ENCODE results near the gene DPYSL4.
A peak's percentile ranks its signal among the peaks of the same experiment; 100 is the strongest.

DPYSL4 gene

GRCh38 chr10:132196178-132197113 lies 9.7 kb downstream of the DPYSL4 start:
- DNase-seq (ENCODE audit: low spot score) = no peak

DNA sequence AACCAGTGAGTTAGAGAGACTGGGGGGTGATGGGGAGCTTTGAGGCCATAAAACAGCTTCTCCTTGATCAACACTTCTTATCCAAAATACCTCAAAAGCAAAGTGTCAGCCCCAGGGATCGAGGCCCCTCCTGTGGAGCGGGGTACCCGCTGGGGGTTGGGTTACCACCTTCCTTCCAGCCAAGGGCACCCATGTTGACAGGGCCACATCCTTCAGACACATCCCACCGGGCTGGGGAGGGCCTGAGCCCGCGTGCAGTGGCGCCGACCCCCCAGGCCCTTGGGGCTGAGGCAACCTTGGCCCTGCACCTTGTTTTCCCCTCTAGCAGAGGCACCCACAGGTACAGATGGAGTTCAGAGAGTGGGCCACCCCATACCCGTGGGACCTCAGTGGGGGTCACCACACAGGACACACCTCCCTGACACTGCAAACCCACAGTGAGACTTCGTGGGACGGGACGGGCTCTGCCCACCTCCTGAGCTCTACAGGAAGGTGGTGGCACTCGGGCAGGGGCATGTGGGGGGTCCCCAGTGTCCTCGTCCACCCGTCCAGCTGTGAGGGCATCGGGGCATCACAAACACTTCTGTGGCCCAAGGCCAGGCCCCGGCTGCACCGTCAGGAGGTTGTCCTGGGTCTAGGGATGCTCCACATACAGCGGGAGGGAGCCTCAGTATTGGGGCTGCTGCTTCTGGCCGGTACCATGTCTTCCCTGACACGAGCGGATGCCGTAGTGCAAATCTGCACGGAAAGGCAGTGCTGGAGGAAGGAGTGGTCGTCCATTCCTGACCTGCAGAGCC lies 10.7 kb downstream of the DPYSL4 start:
- no peak for DNase-seq (ENCODE audit: low spot score)

DNA sequence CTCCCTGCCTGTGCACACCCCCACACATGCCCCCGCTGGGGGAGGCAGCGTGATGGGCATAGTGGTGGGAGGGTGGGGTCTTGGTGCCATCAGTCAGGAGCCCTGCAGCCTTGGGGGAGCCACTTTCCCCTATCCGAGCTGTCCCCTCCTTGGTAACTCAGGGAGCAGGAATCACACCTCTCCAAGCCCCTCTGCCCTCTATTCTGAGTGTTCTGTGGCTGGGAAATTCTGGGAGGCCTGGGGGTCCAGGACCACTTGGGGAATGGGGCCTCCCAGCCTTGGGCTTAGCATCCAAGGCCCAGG lies 11.3 kb downstream of the DPYSL4 start:
- DNase-seq (ENCODE audit: low spot score) = no peak

GRCh38 chr10:132198381-132199181 lies 11.8 kb downstream of the DPYSL4 start:
- no peak for DNase-seq (ENCODE audit: low spot score)

GRCh38 chr10:132199268-132199853 lies 12.6 kb downstream of the DPYSL4 start:
- DNase-seq (ENCODE audit: low spot score) = no peak

DNA sequence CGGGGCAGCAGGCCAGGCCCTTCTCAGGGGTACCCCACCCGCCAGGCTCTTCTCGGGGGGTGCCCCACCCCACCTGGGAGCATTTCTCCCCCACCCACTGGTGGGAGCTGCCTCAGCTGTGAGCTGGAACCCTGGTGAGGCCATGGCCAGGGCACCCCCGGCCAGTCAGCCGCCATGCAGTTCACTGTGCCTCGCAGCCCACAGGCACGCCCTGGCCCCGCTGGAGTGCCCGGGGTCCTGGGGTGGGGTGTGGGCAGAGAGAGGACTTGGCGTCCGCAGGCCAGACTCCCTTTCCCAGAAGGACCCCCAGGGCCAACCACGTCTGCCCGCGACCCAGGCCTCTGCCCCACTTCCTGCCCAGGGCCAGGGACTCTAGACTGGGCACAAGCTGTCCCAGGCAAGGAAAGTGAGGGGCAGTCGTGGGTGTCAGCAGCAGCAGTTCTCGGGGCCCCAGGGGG lies 13.1 kb downstream of the DPYSL4 start:
- no peak for DNase-seq (ENCODE audit: low spot score)

DNA sequence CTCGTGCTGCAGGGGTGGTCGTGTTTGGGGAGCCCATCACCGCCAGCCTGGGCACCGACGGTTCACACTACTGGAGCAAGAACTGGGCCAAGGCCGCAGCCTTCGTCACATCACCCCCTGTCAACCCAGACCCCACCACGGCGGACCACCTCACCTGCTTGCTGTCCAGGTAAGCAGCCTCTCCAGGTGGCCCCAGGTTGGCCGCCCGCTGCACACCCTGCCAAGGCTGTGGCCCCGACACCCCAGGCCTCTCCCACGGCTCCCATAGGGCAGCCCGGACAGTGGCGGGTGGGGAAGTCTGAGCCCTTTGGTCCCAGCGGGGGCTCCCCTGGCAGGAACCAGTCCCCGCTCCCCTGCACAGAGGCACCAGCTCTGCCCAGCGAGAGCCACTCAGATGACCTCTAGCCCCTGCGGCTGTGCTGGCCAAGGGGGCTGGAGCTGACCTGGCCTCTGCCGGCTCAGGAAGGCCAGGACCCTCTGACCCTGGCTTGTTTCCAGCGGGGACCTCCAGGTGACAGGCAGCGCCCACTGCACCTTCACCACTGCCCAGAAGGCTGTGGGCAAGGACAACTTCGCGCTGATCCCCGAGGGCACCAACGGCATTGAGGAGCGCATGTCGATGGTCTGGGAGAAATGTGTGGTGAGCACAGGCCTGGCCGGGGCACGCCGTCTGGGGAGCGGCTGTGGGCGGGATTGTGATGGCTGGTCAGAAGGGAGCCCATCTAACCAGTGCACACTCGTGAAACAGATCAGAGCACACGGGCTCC lies 13.8 kb downstream of the DPYSL4 start:
- DNase-seq (ENCODE audit: low spot score) = no peak

DNA sequence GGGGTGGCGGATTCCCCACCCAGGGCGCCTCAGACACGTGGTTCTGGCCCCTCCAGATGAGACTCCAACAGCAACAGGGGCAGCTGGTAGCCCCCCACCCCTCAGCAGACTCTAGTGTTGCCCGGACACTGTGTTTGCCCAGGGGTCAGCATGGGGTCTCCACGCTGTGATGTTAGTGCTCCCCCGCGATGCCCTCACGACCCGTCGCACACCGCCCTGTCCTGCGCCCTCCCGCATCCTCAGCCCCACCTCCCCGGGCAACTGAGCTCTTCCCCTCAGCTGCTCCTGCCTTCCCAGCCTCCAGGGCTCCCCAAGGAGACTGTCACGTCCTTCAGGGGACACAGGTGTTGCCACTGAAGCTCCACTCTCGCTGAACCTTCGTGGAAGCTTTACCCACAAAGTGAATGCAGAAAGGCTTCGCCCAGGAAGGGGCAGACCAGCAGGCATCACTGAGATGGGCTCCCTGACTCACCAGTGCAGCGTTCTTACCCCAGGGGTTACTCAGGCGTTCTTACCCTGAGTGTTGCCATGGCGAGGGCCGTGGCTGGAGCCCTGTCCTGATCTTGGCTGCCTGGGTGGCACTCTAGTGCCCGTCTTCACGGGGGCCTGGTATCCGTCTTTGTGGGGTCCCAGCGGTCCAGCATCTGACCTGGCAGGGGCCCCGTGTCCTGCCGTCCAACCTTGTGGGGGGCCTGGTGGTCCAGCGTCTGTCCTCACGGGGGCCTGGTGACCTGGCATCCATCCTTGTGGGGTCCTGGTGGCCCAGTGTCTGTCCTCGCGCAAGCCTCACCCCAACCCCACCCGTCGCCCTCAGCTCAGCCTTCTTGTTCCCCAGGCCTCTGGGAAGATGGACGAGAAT lies 14.6 kb downstream of the DPYSL4 start:
- no peak for DNase-seq (ENCODE audit: low spot score)

GRCh38 chr10:132202070-132202970 lies 15.6 kb downstream of the DPYSL4 start:
- no peak for DNase-seq (ENCODE audit: low spot score)

GRCh38 chr10:132203256-132204077 lies 16.7 kb downstream of the DPYSL4 start:
- DNase-seq (ENCODE audit: low spot score) = no peak

DNA sequence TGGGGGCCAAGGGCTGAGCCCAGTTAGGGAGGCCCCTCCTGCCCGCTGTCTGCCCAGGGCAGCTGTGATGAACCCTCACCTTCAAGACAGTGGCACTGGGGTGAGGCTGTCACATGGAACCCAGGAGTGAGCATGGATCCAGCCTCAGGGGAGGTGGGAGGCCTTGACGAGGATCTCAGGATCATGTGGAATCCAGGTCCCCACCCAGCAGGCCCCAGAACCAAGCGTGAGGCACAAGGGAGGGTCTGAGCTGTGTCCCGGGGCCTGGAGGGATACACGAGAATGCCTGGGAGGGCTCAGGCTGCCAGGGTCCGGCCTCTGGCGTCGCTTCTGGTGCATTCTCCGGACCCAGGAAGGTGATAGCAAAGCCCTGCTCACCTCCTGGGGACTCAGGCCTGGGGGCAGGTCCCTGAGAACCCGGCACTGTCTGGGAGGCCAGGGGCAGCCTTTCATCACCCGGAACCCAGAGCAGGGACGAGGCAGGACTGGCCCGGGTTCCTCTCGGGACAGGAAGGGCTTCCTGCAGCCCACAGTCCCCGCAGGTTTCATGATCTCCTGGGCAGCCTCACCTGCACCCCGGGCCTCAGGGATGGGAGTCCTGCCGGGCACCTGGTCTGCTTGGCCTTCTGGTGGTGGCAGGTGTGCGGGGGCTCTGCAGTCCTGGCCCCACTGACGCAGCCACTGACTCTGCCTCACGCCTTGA lies 17.5 kb downstream of the DPYSL4 start:
- DNase-seq (ENCODE audit: low spot score) = peak; percentile 12

DNA sequence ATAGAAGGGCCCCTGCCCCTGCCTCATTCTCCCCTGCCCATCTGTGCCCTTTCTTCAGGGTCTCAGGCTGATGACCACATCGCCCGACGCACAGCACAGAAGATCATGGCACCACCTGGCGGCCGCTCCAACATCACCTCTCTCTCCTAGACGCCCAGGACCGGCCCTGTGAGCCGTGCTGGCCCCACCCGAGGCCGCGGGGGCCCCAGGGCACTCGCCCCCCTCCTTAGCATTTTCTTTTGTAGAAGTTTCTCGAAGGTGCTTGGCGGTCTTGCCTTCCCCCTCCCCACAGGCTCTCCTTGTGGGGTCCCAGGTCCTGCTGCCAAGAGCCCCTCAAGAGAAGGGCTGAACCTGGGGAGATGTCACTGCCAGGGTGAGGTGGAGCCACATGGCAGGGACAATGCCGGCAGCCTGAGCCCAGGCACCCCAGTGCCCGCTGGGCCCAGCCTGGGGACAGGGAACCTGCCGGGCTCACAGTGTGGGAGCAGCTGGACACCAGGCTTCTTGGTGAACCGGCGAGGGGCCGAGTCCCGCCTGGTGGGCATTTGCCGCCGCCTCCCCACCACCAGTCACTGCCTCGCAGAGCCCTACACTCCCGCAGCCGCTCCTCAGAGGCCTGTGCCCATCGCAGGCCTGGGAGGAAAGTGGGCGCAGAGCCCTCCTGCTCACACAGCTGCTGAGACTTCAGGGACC lies 18.2 kb downstream of the DPYSL4 start:
- no peak for DNase-seq (ENCODE audit: low spot score)

- DNase-seq (ENCODE audit: low spot score) = peak; percentile 50
Measured at GRCh38 chr10:132205650-132206376, 19.1 kb downstream of the DPYSL4 start.

DNA sequence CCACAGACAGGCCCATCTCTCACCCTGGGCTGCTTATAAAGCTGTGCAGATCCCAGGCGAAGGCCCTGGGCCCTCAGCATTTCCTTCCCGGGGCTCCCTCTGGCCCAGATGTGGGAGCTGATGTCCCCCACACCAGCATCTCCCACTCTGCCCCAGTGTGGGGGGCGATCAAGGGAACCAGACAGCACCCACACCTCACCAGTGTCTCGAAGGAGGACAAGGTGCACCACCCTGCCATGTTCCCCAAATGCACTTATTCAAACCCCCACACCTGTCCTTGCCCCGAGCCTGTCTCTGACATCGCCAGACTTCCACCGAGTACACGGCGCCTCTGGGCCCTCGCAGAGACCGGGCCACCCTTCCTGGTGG lies 19.6 kb downstream of the DPYSL4 start:
- no peak for DNase-seq (ENCODE audit: low spot score)

GRCh38 chr10:132206806-132207535 lies 20.2 kb downstream of the DPYSL4 start:
- peak; percentile 22 for DNase-seq (ENCODE audit: low spot score)
